HEK293 (cell line): ENCODE results near the gene C1orf167.

Experiments
- CTCF ChIA-PET: fragments of 350-600 bp; formaldehyde crosslinking; extraction: SDS; loops from one replicate; lab custom pipeline; 2021; ENCODE audit warnings: antibody characterized with exemption; lab: Yijun Ruan, JAX
- POLR2A ChIA-PET: fragments of 300-600 bp; formaldehyde crosslinking; extraction: SDS; loops from one replicate; lab custom pipeline; 2020; ENCODE audit warnings: antibody characterized with exemption, inconsistent platforms; lab: Yijun Ruan, JAX
- H3K27ac ChIP-seq: fragments of 200-500 bp; sonication (Bioruptor generic); 2 replicates; pipeline ENCODE4 v1.5.1; 2014; ENCODE audit warnings: low read depth, low read length, control low read depth, inconsistent platforms; ENCODE audit errors: extremely low read depth
- H3K36me3 ChIP-seq, 2 experiments: fragments of 200-500 bp in 1 of 2; sonication (Bioruptor generic) in 1 of 2; 1 replicate in 1 of 2; 2 replicates in 1 of 2; pipeline ENCODE4 v1.5.1; 2014 to 2017; ENCODE audit warnings: inconsistent platforms in 2 of 2, low read length in 2 of 2; ENCODE audit not compliant: control insufficient read depth in 2 of 2, insufficient read depth in 1 of 2
- H3K4me1 ChIP-seq: fragments of 200-500 bp; sonication (Bioruptor generic); 2 replicates; pipeline ENCODE4 v1.5.1; 2014; ENCODE audit warnings: mild to moderate bottlenecking, low read length, inconsistent platforms; ENCODE audit not compliant: control insufficient read depth, insufficient read depth
- H3K4me3 ChIP-seq: 2 replicates; pipeline ENCODE4 v1.5.1; 2011; ENCODE audit warnings: low read depth, mild to moderate bottlenecking, control low read depth, low read length, moderate library complexity
- H3K9me3 ChIP-seq: fragments of 200-500 bp; sonication (Bioruptor generic); 2 replicates; pipeline ENCODE4 v1.5.1; 2014; ENCODE audit warnings: low read depth, low read length, inconsistent platforms; ENCODE audit not compliant: control insufficient read depth, insufficient read depth
- BCL11A ChIP-seq: fragments of 450-650 bp; formaldehyde crosslinking; IDR thresholded peaks from 2 replicates; pipeline ENCODE4 v1.5.1; 2016; ENCODE audit warnings: low read depth, missing biosample characterization, missing genetic modification characterization
- ELK4 ChIP-seq: IDR thresholded peaks from 2 replicates; pipeline ENCODE4 v1.6.1; 2011; ENCODE audit warnings: mild to moderate bottlenecking, low read depth, low read length, borderline replicate concordance
- GFI1B ChIP-seq: fragments of 450-650 bp; formaldehyde crosslinking; IDR thresholded peaks from 2 replicates; pipeline ENCODE4 v1.5.1; 2016; ENCODE audit warnings: missing biosample characterization, missing genetic modification characterization
- KLF10 ChIP-seq: fragments of 450-650 bp; IDR thresholded peaks from 2 replicates; pipeline ENCODE4 v1.5.1; 2018; ENCODE audit warnings: missing biosample characterization, mild to moderate bottlenecking, missing genetic modification characterization
- KLF16 ChIP-seq: fragments of 450-650 bp; formaldehyde crosslinking; IDR thresholded peaks from 2 replicates; pipeline ENCODE4 v1.5.1; 2017; ENCODE audit warnings: missing biosample characterization, missing genetic modification characterization
- OVOL3 ChIP-seq: fragments of 450-650 bp; formaldehyde crosslinking; IDR thresholded peaks from 2 replicates; pipeline ENCODE4 v1.5.1; 2016; ENCODE audit warnings: missing biosample characterization, missing genetic modification characterization
- RBAK ChIP-seq: fragments of 450-650 bp; formaldehyde crosslinking; IDR thresholded peaks from 2 replicates; pipeline ENCODE4 v1.5.1; 2016; ENCODE audit warnings: missing biosample characterization, missing genetic modification characterization
- WT1 ChIP-seq: fragments of 450-650 bp; formaldehyde crosslinking; IDR thresholded peaks from 2 replicates; pipeline ENCODE4 v1.5.1; 2016; ENCODE audit warnings: missing biosample characterization, missing genetic modification characterization
- YY1 ChIP-seq: fragments of 450-650 bp; formaldehyde crosslinking; IDR thresholded peaks from 2 replicates; pipeline ENCODE4 v1.5.1; 2018; ENCODE audit warnings: missing biosample characterization, missing genetic modification characterization
- ZBTB11 ChIP-seq: fragments of 450-650 bp; formaldehyde crosslinking; conservative IDR thresholded peaks from 2 replicates; pipeline ENCODE4 v1.5.1; 2016; ENCODE audit warnings: low read depth, missing biosample characterization, missing genetic modification characterization
- ZBTB21 ChIP-seq: fragments of 450-650 bp; formaldehyde crosslinking; IDR thresholded peaks from 2 replicates; pipeline ENCODE4 v1.5.1; 2017; ENCODE audit warnings: missing biosample characterization, missing genetic modification characterization
- ZNF146 ChIP-seq: fragments of 450-650 bp; formaldehyde crosslinking; IDR thresholded peaks from 2 replicates; pipeline ENCODE4 v1.5.1; 2016; ENCODE audit warnings: missing biosample characterization, missing genetic modification characterization
- ZNF169 ChIP-seq: fragments of 450-650 bp; formaldehyde crosslinking; IDR thresholded peaks from 2 replicates; pipeline ENCODE4 v1.5.1; 2016; ENCODE audit warnings: missing biosample characterization, missing genetic modification characterization
- ZNF184 ChIP-seq: fragments of 450-650 bp; IDR thresholded peaks from 2 replicates; pipeline ENCODE4 v1.5.1; 2018; ENCODE audit warnings: missing biosample characterization, mild to moderate bottlenecking, missing genetic modification characterization
- ZNF223 ChIP-seq: fragments of 450-650 bp; formaldehyde crosslinking; IDR thresholded peaks from 2 replicates; pipeline ENCODE4 v1.5.1; 2016; ENCODE audit warnings: missing biosample characterization, missing genetic modification characterization
- ZNF23 ChIP-seq: fragments of 450-650 bp; formaldehyde crosslinking; IDR thresholded peaks from 2 replicates; pipeline ENCODE4 v1.5.1; 2016; ENCODE audit warnings: missing biosample characterization, missing genetic modification characterization, borderline replicate concordance
- ZNF248 ChIP-seq: fragments of 450-650 bp; formaldehyde crosslinking; IDR thresholded peaks from 2 replicates; pipeline ENCODE4 v1.5.1; 2017; ENCODE audit warnings: missing biosample characterization, missing genetic modification characterization
- ZNF274 ChIP-seq, 2 experiments: fragments of 200-500 bp in 1 of 2; fragments of 450-650 bp in 1 of 2; sonication (Bioruptor generic) in 1 of 2; formaldehyde crosslinking in 1 of 2; IDR thresholded peaks; 2 replicates each; pipeline versions ENCODE4 v1.5.1 to v1.6.1; 2014 to 2016; ENCODE audit warnings: borderline replicate concordance in 1 of 2, inconsistent platforms in 1 of 2, low read length in 1 of 2, missing biosample characterization in 1 of 2, missing genetic modification characterization in 1 of 2
- ZNF324 ChIP-seq: fragments of 450-650 bp; formaldehyde crosslinking; IDR thresholded peaks from 2 replicates; pipeline ENCODE4 v1.5.1; 2016; ENCODE audit warnings: missing biosample characterization, missing genetic modification characterization
- ZNF362 ChIP-seq: fragments of 450-650 bp; formaldehyde crosslinking; IDR thresholded peaks from 2 replicates; pipeline ENCODE4 v1.5.1; 2016; ENCODE audit warnings: missing biosample characterization, missing genetic modification characterization
- ZNF571 ChIP-seq: fragments of 450-650 bp; formaldehyde crosslinking; IDR thresholded peaks from 2 replicates; pipeline ENCODE4 v1.5.0; 2017; ENCODE audit warnings: missing biosample characterization, missing genetic modification characterization
- ZNF585B ChIP-seq: fragments of 450-650 bp; formaldehyde crosslinking; IDR thresholded peaks from 2 replicates; pipeline ENCODE4 v1.5.1; 2016; ENCODE audit warnings: missing biosample characterization, missing genetic modification characterization
- ZNF600 ChIP-seq: fragments of 450-650 bp; formaldehyde crosslinking; IDR thresholded peaks from 2 replicates; pipeline ENCODE4 v1.5.1; 2016; ENCODE audit warnings: missing biosample characterization, missing genetic modification characterization
- ZNF629 ChIP-seq: fragments of 450-650 bp; formaldehyde crosslinking; IDR thresholded peaks from 2 replicates; pipeline ENCODE4 v1.5.1; 2017; ENCODE audit warnings: missing biosample characterization, missing genetic modification characterization
- ZNF654 ChIP-seq: fragments of 450-650 bp; formaldehyde crosslinking; IDR thresholded peaks from 2 replicates; pipeline ENCODE4 v1.5.1; 2016; ENCODE audit warnings: low read depth, missing biosample characterization, missing genetic modification characterization
- ZNF658 ChIP-seq: fragments of 450-650 bp; formaldehyde crosslinking; IDR thresholded peaks from 2 replicates; pipeline ENCODE4; 2016; ENCODE audit warnings: missing biosample characterization, missing genetic modification characterization
- ZNF747 ChIP-seq: fragments of 450-650 bp; formaldehyde crosslinking; IDR thresholded peaks from 2 replicates; pipeline ENCODE4 v1.5.1; 2016; ENCODE audit warnings: missing biosample characterization, missing genetic modification characterization
- ZNF76 ChIP-seq: fragments of 450-650 bp; formaldehyde crosslinking; IDR thresholded peaks from 2 replicates; pipeline ENCODE4; 2016; ENCODE audit warnings: low read depth, missing biosample characterization, missing genetic modification characterization, borderline replicate concordance
- ZSCAN30 ChIP-seq: fragments of 450-650 bp; IDR thresholded peaks from 2 replicates; pipeline ENCODE4 v1.5.1; 2018; ENCODE audit warnings: missing biosample characterization, mild to moderate bottlenecking, missing genetic modification characterization, moderate library complexity

The C1orf167 gene

GRCh38 chr1:11831945-11832725 lies 70.1 kb downstream of the C1orf167 start:
- ChIA-PET POLR2A (interaction anchor here (1.7 kb wide), 1 partner anchor 187 kb away, joined by 7 read pairs; the partner anchor contains the start of gene MIIP), CTCF (interaction anchor here (0.6 to 1.3 kb wide), 4 partner anchors 10 to 72 kb away, joined by 3 to 4 read pairs (median 4); no protein-coding TSS in a partner anchor)
- Histone ChIP-seq H3K36me3 (peaks cover 0 to 94% of the 10 kb centered on the region in 2 experiments; a peak in 2 of 3 replicates), H3K9me3 (no peaks in the 10 kb centered on the region), H3K4me3 (no peak overlapping the region), H3K27ac (no peak overlapping the region), H3K4me1 (no peaks in the 10 kb centered on the region)
- TF ChIP-seq ZNF223 (tag by site-specific recombination) (no peak), ZBTB21 (tag by site-specific recombination) (no peak), ZNF658 (tag by site-specific recombination) (no peak), BCL11A (tag by site-specific recombination) (no peak), GFI1B (tag by site-specific recombination) (no peak), ZNF76 (tag by site-specific recombination) (no peak), ZNF184 (no peak), ZNF571 (no peak), ZSCAN30 (no peak), ZNF654 (no peak), ZNF248 (tag by site-specific recombination) (no peak), ZNF169 (tag by site-specific recombination) (no peak)

- Histone ChIP-seq H3K4me1 (no peaks in the 10 kb centered on the region), H3K4me3 (no peak overlapping the region), H3K9me3 (no peaks in the 10 kb centered on the region), H3K27ac (no peak overlapping the region), H3K36me3 (peaks cover 0 to 95% of the 10 kb centered on the region in 2 experiments; a peak in 2 of 3 replicates)
- TF ChIP-seq ZNF585B (tag by site-specific recombination) (no peak), ZNF324 (no peak), ZNF23 (no peak), KLF10 (tag by site-specific recombination) (no peak), OVOL3 (tag by site-specific recombination) (no peak), ZNF274 (IDR thresholded peaks at IDR 0.05; ENCODE audit: low read length) (no peak), ZNF274 (tag by site-specific recombination; IDR thresholded peaks at IDR 0.05; ENCODE audit: borderline replicate concordance) (no peak), ZNF146 (tag by site-specific recombination) (no peak), ZBTB11 (tag by site-specific recombination) (no peak), ZNF362 (tag by site-specific recombination) (no peak), ZNF600 (tag by site-specific recombination) (no peak), KLF16 (tag by site-specific recombination) (no peak), ZNF747 (no peak), RBAK (tag by site-specific recombination) (no peak), YY1 (tag by site-specific recombination) (no peak), WT1 (tag by site-specific recombination) (no peak), ZNF629 (tag by site-specific recombination) (no peak), ELK4 (no peak), ZNF658 (tag by site-specific recombination) (no peak)
- CTCF ChIA-PET = interaction anchor here (1.0 to 1.2 kb wide), 2 partner anchors 60 to 74 kb away, joined by 3 read pairs; no protein-coding TSS in a partner anchor
- POLR2A ChIA-PET = no interaction called here
Observed at GRCh38 chr1:11833497-11833896, 71.5 kb downstream of the C1orf167 start.
